Mammary epithelial cell (primary cell): ENCODE results near the gene ACOT7.

Source experiments
- EZH2 ChIP-seq: IDR thresholded peaks from 2 replicates; pipeline ENCODE4 v1.6.1; 2012; ENCODE audit warnings: low read length, inconsistent platforms, borderline replicate concordance
- TF ChIP-seq, protein P1 (sequence below), 2 donors: IDR thresholded peaks in 1 of 2; conservative IDR thresholded peaks in 1 of 2; 2 replicates each; pipeline ENCODE4 v1.5.1; 2011 to 2012; ENCODE audit warnings: inconsistent platforms in 2 of 2, low read length in 2 of 2, mild to moderate bottlenecking in 2 of 2, control low read depth in 1 of 2, low read depth in 1 of 2; ENCODE audit not compliant: insufficient read depth in 1 of 2; ENCODE audit errors: extremely low read depth in 1 of 2

- TF ChIP-seq, protein P1, sequence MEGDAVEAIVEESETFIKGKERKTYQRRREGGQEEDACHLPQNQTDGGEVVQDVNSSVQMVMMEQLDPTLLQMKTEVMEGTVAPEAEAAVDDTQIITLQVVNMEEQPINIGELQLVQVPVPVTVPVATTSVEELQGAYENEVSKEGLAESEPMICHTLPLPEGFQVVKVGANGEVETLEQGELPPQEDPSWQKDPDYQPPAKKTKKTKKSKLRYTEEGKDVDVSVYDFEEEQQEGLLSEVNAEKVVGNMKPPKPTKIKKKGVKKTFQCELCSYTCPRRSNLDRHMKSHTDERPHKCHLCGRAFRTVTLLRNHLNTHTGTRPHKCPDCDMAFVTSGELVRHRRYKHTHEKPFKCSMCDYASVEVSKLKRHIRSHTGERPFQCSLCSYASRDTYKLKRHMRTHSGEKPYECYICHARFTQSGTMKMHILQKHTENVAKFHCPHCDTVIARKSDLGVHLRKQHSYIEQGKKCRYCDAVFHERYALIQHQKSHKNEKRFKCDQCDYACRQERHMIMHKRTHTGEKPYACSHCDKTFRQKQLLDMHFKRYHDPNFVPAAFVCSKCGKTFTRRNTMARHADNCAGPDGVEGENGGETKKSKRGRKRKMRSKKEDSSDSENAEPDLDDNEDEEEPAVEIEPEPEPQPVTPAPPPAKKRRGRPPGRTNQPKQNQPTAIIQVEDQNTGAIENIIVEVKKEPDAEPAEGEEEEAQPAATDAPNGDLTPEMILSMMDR (conservative IDR thresholded peaks at IDR 0.05 in 1 of 2, IDR thresholded peaks at IDR 0.05 in 1 of 2; ENCODE audit: extremely low read depth in 1 of 2, insufficient read depth in 1 of 2, low read depth in 1 of 2, low read length in 2 of 2): no peak
- TF ChIP-seq EZH2: no peak
These were observed 25.8 kb upstream of the ACOT7 start for GRCh38 chr1:6419397-6419803.
